ENCODE data around the gene GPC6.

Gene GPC6

GRCh38 chr13:93499991-93500390 is 273.4 kb downstream of the GPC6 start:
- DNase-seq (ENCODE audit: low read depth in 2 of 2) = no peak

GRCh38 chr13:93502071-93502470 is 275.5 kb downstream of the GPC6 start:
- DNase-seq (ENCODE audit: low read depth in 2 of 2) = no peak

- DNase-seq (ENCODE audit: low read depth in 2 of 2) = no peak
Observed at GRCh38 chr13:93502987-93503615, 276.5 kb downstream of the GPC6 start.

GRCh38 chr13:93505104-93505952 is 278.7 kb downstream of the GPC6 start:
- DNase-seq (ENCODE audit: low read depth in 2 of 2) = no peak

GRCh38 chr13:93511011-93511410 is 284.4 kb downstream of the GPC6 start:
- DNase-seq (ENCODE audit: low read depth in 2 of 2) = no peak

GRCh38 chr13:93515267-93515666 is 288.7 kb downstream of the GPC6 start:
- no peak for DNase-seq (ENCODE audit: low read depth in 2 of 2)

- no peak for DNase-seq (ENCODE audit: low read depth in 2 of 2)
Observed at GRCh38 chr13:93517658-93518057, 291.1 kb downstream of the GPC6 start.

- no peak for DNase-seq (ENCODE audit: low read depth in 2 of 2)
Observed at GRCh38 chr13:93521307-93521706, 294.7 kb downstream of the GPC6 start.

GRCh38 chr13:93522501-93522900 is 295.9 kb downstream of the GPC6 start:
- peak; percentile 22 to 32 for DNase-seq (ENCODE audit: low read depth in 2 of 2)

- no peak for DNase-seq (ENCODE audit: low read depth in 2 of 2)
Observed at GRCh38 chr13:93525087-93525486, 298.5 kb downstream of the GPC6 start.

GRCh38 chr13:93527748-93528297 is 301.2 kb downstream of the GPC6 start:
- DNase-seq (ENCODE audit: low read depth in 2 of 2) = no peak

GRCh38 chr13:93529961-93530360 is 303.4 kb downstream of the GPC6 start:
- DNase-seq (ENCODE audit: low read depth in 2 of 2) = no peak

- no peak for DNase-seq (ENCODE audit: low read depth in 2 of 2)
Observed at GRCh38 chr13:93534181-93534700, 307.6 kb downstream of the GPC6 start.

- DNase-seq (ENCODE audit: low read depth in 2 of 2) = peak; percentile 4 to 10
Observed at GRCh38 chr13:93535251-93535650, 308.6 kb downstream of the GPC6 start.

- DNase-seq (ENCODE audit: low read depth in 2 of 2) = no peak
Observed at GRCh38 chr13:93539914-93540313, 313.3 kb downstream of the GPC6 start.

- DNase-seq (ENCODE audit: low read depth in 2 of 2) = no peak
Observed at GRCh38 chr13:93547886-93548285, 321.3 kb downstream of the GPC6 start.

- no peak for DNase-seq (ENCODE audit: low read depth in 2 of 2)
Observed at GRCh38 chr13:93549326-93550005, 322.9 kb downstream of the GPC6 start.

GRCh38 chr13:93550236-93550635 is 323.6 kb downstream of the GPC6 start:
- DNase-seq (ENCODE audit: low read depth in 2 of 2) = no peak

- DNase-seq (ENCODE audit: low read depth in 2 of 2) = no peak
Observed at GRCh38 chr13:93552596-93552995, 326.0 kb downstream of the GPC6 start.

- no peak for DNase-seq (ENCODE audit: low read depth in 2 of 2)
Observed at GRCh38 chr13:93554514-93554913, 327.9 kb downstream of the GPC6 start.

GRCh38 chr13:93558637-93559036 is 332.0 kb downstream of the GPC6 start:
- no peak for DNase-seq (ENCODE audit: low read depth in 2 of 2)

- peak; percentile 5 to 26 for DNase-seq (ENCODE audit: low read depth in 2 of 2)
Observed at GRCh38 chr13:93559718-93560117, 333.1 kb downstream of the GPC6 start.
